Non-pigmented ciliary epithelial cell (primary cell): ENCODE data around the gene PLCB4.

Experiments used
- DNase-seq: peaks from one replicate; pipeline ENCODE4 v3.0.0-alpha.2; 2010; ENCODE audit warnings: low read depth

The PLCB4 gene

GRCh38 chr20:9270831-9271230 is 201.9 kb downstream of the PLCB4 start:
- no peak for DNase-seq

- DNase-seq: no peak
These were observed 208.1 kb downstream of the PLCB4 start for GRCh38 chr20:9276966-9277468.

GRCh38 chr20:9279918-9280401 is 211.1 kb downstream of the PLCB4 start:
- DNase-seq: no peak

- no peak for DNase-seq
These were observed 211.8 kb downstream of the PLCB4 start for GRCh38 chr20:9280666-9281065.

GRCh38 chr20:9281803-9282202 is 212.9 kb downstream of the PLCB4 start:
- DNase-seq: no peak

- no peak for DNase-seq
These were observed 216.7 kb downstream of the PLCB4 start for GRCh38 chr20:9285617-9286016.

GRCh38 chr20:9286501-9287461 is 217.9 kb downstream of the PLCB4 start:
- DNase-seq: no peak

- DNase-seq: no peak
These were observed 218.9 kb downstream of the PLCB4 start for GRCh38 chr20:9287826-9288225.

GRCh38 chr20:9290331-9290730 is 221.4 kb downstream of the PLCB4 start:
- no peak for DNase-seq

- DNase-seq: no peak
These were observed 224.3 kb downstream of the PLCB4 start for GRCh38 chr20:9293145-9293544.

GRCh38 chr20:9294041-9294440 is 225.2 kb downstream of the PLCB4 start:
- no peak for DNase-seq

GRCh38 chr20:9298906-9299305 is 230.0 kb downstream of the PLCB4 start:
- no peak for DNase-seq

GRCh38 chr20:9300080-9300479 is 231.2 kb downstream of the PLCB4 start:
- no peak for DNase-seq

- no peak for DNase-seq
These were observed 231.6 kb downstream of the PLCB4 start for GRCh38 chr20:9300534-9300933.

GRCh38 chr20:9301129-9302090 is 232.5 kb downstream of the PLCB4 start:
- DNase-seq: no peak

GRCh38 chr20:9302091-9302462 is 233.2 kb downstream of the PLCB4 start:
- DNase-seq: no peak

- no peak for DNase-seq
These were observed 237.6 kb downstream of the PLCB4 start for GRCh38 chr20:9306521-9306920.

GRCh38 chr20:9308056-9308455 is 239.2 kb downstream of the PLCB4 start:
- DNase-seq: no peak

GRCh38 chr20:9311132-9311531 is 242.2 kb downstream of the PLCB4 start:
- DNase-seq: no peak

GRCh38 chr20:9319687-9320384 is 250.9 kb downstream of the PLCB4 start:
- DNase-seq: no peak

- DNase-seq: no peak
These were observed 252.1 kb downstream of the PLCB4 start for GRCh38 chr20:9321007-9321406.

GRCh38 chr20:9322661-9323060 is 253.8 kb downstream of the PLCB4 start:
- no peak for DNase-seq
